Measurements from ENCODE around the gene SH2D5. TPM values are rescaled to one million over a fixed set of nuclear protein-coding genes. Genes with fewer than 3 reads are reported as not detected.

The SH2D5 gene
- total and polyA plus RNA-seq, 9 donors, result 0.15 to 1.8 (median 0.65) TPM; not detected in 1

- H3K36me3 ChIP-seq, result no peaks in the 10 kb centered on the region
- H3K27ac ChIP-seq, result no peak overlapping the region
- no peaks in the 10 kb centered on the region for H3K9me3 ChIP-seq
- intact Hi-C loops (cut with DNase I), result no loop called here
- TF ChIP-seq EP300 (IDR thresholded peaks at IDR 0.05) (no peak), POLR2A (IDR thresholded peaks at IDR 0.05) (no peak), CTCF (IDR thresholded peaks at IDR 0.05) (no peak)
- WGBS, 3 donors, result 80 to 81% (median 81%) methylated on average over 9 of the region's 9 CpGs
- H3K4me1 ChIP-seq (ENCODE audit: insufficient read depth), result no peaks in the 10 kb centered on the region
- no peaks in the 10 kb centered on the region for H3K27me3 ChIP-seq
- no peak overlapping the region for H3K4me3 ChIP-seq
- no peak for DNase-seq
These were observed 31.1 kb downstream of the SH2D5 start for GRCh38 chr1:20701446-20701845.

DNA sequence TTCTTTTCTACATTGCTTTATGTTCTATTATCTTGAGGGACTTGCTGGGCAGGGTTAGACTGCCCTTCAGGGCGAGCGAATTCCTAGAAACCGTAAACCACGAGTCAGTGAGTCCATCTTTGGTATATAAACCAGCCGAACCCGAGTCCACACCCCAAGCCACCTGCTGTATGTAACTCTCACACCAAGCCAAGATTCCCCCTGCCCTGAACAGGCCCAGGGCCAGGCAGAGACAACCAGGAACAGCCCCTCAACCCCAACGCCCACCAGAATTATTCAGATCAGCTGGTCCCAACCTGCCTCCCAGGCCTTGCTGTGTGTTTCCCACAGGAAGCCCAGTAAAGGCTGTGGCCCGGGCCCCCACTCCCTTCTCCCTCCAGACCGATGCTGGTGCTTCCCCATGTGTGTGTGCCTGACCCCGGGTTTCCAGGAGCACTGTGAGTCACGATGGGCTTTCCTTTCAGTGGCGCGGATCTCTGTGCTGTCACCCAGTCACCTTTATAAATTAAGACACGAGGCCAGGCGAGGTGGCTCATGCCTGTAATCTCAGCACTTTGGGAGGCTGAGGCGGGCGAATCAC, 31.8 kb downstream of the SH2D5 start:
- no peaks in the 10 kb centered on the region for H3K9me3 ChIP-seq
- H3K27ac ChIP-seq, result no peak overlapping the region
- H3K36me3 ChIP-seq, result no peaks in the 10 kb centered on the region
- intact Hi-C loops (cut with DNase I), result no loop called here
- H3K4me1 ChIP-seq (ENCODE audit: insufficient read depth), result no peaks in the 10 kb centered on the region
- 78 to 88% (median 86%) methylated on average over 17 of the region's 17 CpGs for WGBS, 3 donors
- TF ChIP-seq POLR2A (IDR thresholded peaks at IDR 0.05) (no peak), EP300 (IDR thresholded peaks at IDR 0.05) (no peak), CTCF (IDR thresholded peaks at IDR 0.05) (no peak)
- H3K4me3 ChIP-seq, result no peak overlapping the region
- DNase-seq, result no peak
- no peaks in the 10 kb centered on the region for H3K27me3 ChIP-seq

DNA sequence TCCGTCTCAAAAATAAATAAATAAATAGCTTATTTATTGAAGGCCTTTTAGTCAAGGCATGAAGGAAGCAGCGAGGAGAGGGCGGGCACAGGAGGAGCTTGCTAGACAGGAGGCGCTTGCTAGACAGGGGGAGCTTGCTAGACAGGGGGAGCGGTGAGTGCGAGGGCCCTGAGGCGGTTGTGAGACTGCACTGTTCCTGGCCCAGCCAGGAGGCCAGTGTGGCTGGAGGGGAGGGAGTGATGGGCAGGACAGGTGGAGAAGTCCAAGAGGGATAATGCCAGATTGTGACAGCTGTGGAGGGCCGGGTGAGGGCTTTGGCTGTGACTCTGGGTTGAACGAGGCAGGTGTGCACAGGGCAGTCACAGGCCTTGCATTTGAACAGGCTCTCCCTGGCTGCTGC, 32.9 kb downstream of the SH2D5 start:
- no peak overlapping the region for H3K27ac ChIP-seq
- H3K4me1 ChIP-seq (ENCODE audit: insufficient read depth), result no peaks in the 10 kb centered on the region
- no peaks in the 10 kb centered on the region for H3K27me3 ChIP-seq
- no peak for DNase-seq
- no peaks in the 10 kb centered on the region for H3K36me3 ChIP-seq
- TF ChIP-seq CTCF (IDR thresholded peaks at IDR 0.05), result no peak
- no peak for TF ChIP-seq EP300 (IDR thresholded peaks at IDR 0.05)
- no peak for TF ChIP-seq POLR2A (IDR thresholded peaks at IDR 0.05)
- intact Hi-C loops (cut with DNase I), result loop anchor here in 1 of 4 donors (5.0 kb wide), 1 partner anchor 498 kb away; no protein-coding TSS in a partner anchor
- H3K9me3 ChIP-seq, result no peaks in the 10 kb centered on the region
- WGBS, 3 donors, result 83 to 89% (median 87%) methylated on average over 9 of the region's 9 CpGs
- no peak overlapping the region for H3K4me3 ChIP-seq

DNA sequence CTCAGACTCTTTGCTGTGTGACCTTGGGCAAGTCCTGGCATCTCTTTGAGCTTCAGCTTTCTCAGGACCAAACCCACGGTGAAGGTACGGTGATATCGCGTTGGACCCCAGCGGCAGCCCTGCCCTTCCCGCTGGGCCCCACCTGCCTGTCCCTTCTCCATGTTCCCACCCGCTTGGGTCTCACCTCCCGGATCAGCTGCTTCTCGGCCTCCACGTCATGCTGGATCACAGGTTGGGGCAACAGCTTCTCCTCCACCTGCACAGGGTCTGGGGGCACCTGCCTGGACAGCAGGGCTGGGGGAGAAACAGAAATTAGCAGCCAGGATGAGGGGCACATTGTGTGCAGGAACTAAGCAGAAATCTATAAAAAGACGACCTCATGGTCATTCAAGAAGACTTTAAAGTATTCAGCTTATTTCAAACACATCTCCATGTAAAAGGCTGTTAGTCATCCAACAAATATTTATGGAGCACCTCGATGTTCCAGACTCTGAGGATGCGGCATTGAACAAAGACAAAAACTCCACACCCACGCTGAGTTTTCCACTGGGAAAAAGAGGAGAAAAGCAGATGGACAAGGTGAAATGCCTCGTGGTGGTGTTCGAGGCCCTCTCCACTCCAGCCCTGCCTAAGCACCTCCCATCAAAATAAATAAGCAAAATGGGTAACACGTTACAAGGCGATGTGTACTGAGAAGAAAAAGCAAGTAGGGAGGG, 34.1 kb downstream of the SH2D5 start:
- H3K9me3 ChIP-seq, result no peaks in the 10 kb centered on the region
- WGBS, 3 donors, result 70 to 74% (median 71%) methylated on average over 18 of the region's 18 CpGs
- no peaks in the 10 kb centered on the region for H3K27me3 ChIP-seq
- H3K4me3 ChIP-seq, result no peak overlapping the region
- intact Hi-C loops (cut with DNase I), result loop anchor here in 1 of 4 donors (5.0 kb wide), 1 partner anchor 499 kb away; no protein-coding TSS in a partner anchor
- no peaks in the 10 kb centered on the region for H3K36me3 ChIP-seq
- no peak overlapping the region for H3K27ac ChIP-seq
- H3K4me1 ChIP-seq (ENCODE audit: insufficient read depth), result no peaks in the 10 kb centered on the region
- TF ChIP-seq EP300 (IDR thresholded peaks at IDR 0.05), result no peak
- DNase-seq, result no peak

- DNase-seq, result no peak
- WGBS, 3 donors, result 80 to 88% (median 87%) methylated on average over 11 to 12 of the region's 12 CpGs
- intact Hi-C loops (cut with DNase I), result loop anchor here (2.0 to 5.0 kb wide), 2 partner anchors 497 to 500 kb away; no protein-coding TSS in a partner anchor
- Histone ChIP-seq H3K27ac (no peak overlapping the region), H3K36me3 (no peaks in the 10 kb centered on the region), H3K4me3 (no peak overlapping the region), H3K4me1 (ENCODE audit: insufficient read depth) (no peaks in the 10 kb centered on the region), H3K9me3 (no peaks in the 10 kb centered on the region), H3K27me3 (no peaks in the 10 kb centered on the region)
- TF ChIP-seq EP300 (IDR thresholded peaks at IDR 0.05) (no peak), POLR2A (IDR thresholded peaks at IDR 0.05) (no peak), CTCF (IDR thresholded peaks at IDR 0.05) (no peak)
These were observed 34.9 kb downstream of the SH2D5 start for GRCh38 chr1:20697563-20697962.

All from ovary (tissue), 9 donors.